K562 (cell line): Measurements from ENCODE around the gene CLDN5. TPM values are rescaled to one million over a fixed set of nuclear protein-coding genes. Genes with fewer than 3 reads are reported as not detected.

Experiments used
- ARID2 ChIP-seq: fragments of 450-650 bp; IDR thresholded peaks from 2 replicates; pipeline ENCODE4 v1.6.1; 2017; ENCODE audit warnings: antibody characterized with exemption, mild to moderate bottlenecking
- CBX8 ChIP-seq: fragments of 200-600 bp; sonication (generic); IDR thresholded peaks from 2 replicates; pipeline ENCODE4 v1.6.1; 2012; ENCODE audit warnings: borderline replicate concordance, mixed run types, low read depth, mild to moderate bottlenecking, moderate library complexity, mixed read lengths, low read length, control low read depth, inconsistent platforms; ENCODE audit not compliant: poor library complexity, severe bottlenecking; ENCODE audit errors: extremely low read depth
- CHCHD3 ChIP-seq: fragments of 250-450 bp; sonication (Bioruptor Pico); IDR thresholded peaks from 2 replicates; pipeline ENCODE4 v2.1.2; 2022; ENCODE audit warnings: mild to moderate bottlenecking
- GATA2 ChIP-seq: sonication (generic); formaldehyde crosslinking; IDR thresholded peaks from 2 replicates; pipeline ENCODE4 v1.4.0; 2020; ENCODE audit warnings: mild to moderate bottlenecking, missing genetic modification reagents
- HMG20B ChIP-seq: fragments of 250-450 bp; sonication (Bioruptor Pico); IDR thresholded peaks from 2 replicates; pipeline ENCODE4 v1.5.0; 2021; ENCODE audit warnings: mild to moderate bottlenecking
- KAT2B ChIP-seq: IDR thresholded peaks from one replicate; pipeline ENCODE4 v1.6.1; 2012; ENCODE audit warnings: low read depth, mild to moderate bottlenecking, control low read depth, inconsistent platforms, low read length, moderate library complexity
- KAT7 ChIP-seq: sonication (generic); formaldehyde crosslinking; IDR thresholded peaks from 2 replicates; pipeline ENCODE4 v1.8.0; 2022; ENCODE audit warnings: missing genetic modification reagents, mild to moderate bottlenecking, borderline replicate concordance
- LEF1 ChIP-seq: fragments of 450-650 bp; IDR thresholded peaks from 2 replicates; pipeline ENCODE4 v1.6.1; 2016; ENCODE audit warnings: mild to moderate bottlenecking
- MTA2 ChIP-seq: fragments of 450-650 bp; IDR thresholded peaks from 2 replicates; pipeline ENCODE4 v1.6.1; 2016; ENCODE audit warnings: low read depth
- MYC ChIP-seq, 2 experiments: fragments of 250-450 bp in 1 of 2; sonication (Bioruptor Pico) in 1 of 2; IDR thresholded peaks; 2 replicates each; pipeline versions ENCODE4 v1.5.1 to v1.6.1; 2012 to 2021; ENCODE audit warnings: low read depth in 2 of 2, borderline replicate concordance in 1 of 2, improper control_type of control experiment in 1 of 2, low read length in 1 of 2, mild to moderate bottlenecking in 1 of 2, moderate library complexity in 1 of 2
- PHB2 ChIP-seq: fragments of 450-650 bp; IDR thresholded peaks from 2 replicates; pipeline ENCODE4 v1.6.1; 2017; ENCODE audit warnings: low read depth
- POLR2A ChIP-seq: fragments of 450-650 bp; conservative IDR thresholded peaks from 2 replicates; pipeline ENCODE4 v1.6.1; 2016
- RUNX1 ChIP-seq: sonication (generic); IDR thresholded peaks from 2 replicates; pipeline ENCODE4 v1.6.1; 2016; ENCODE audit warnings: antibody characterized with exemption, low read depth
- SOX6 ChIP-seq: fragments of 450-650 bp; IDR thresholded peaks from 2 replicates; pipeline ENCODE4 v1.6.1; 2014; ENCODE audit warnings: mild to moderate bottlenecking
- TRIM25 ChIP-seq: fragments of 450-650 bp; IDR thresholded peaks from 2 replicates; pipeline ENCODE4 v1.7.0; 2016; ENCODE audit warnings: borderline replicate concordance
- ZC3H8 ChIP-seq: fragments of 450-650 bp; IDR thresholded peaks from 2 replicates; pipeline ENCODE4 v1.6.1; 2017
- ZNF212 ChIP-seq: fragments of 450-650 bp; formaldehyde crosslinking; IDR thresholded peaks from 2 replicates; pipeline ENCODE4 v1.4.0; 2020; ENCODE audit warnings: mild to moderate bottlenecking
- ZNF444 ChIP-seq: fragments of 250-450 bp; sonication (Bioruptor Pico); IDR thresholded peaks from 2 replicates; pipeline ENCODE4 v1.4.0; 2020; ENCODE audit warnings: mild to moderate bottlenecking, moderate library complexity
- polyA plus RNA-seq, 8 experiments: library from polyadenylated mRNA; depleted of rRNA in 4 of 8; stranded (reverse) in 5 of 8; unstranded in 3 of 8; fragments of >200 nt; fragmentation: Nextera tagmentation in 2 of 8; fragmentation: Illumina TruSeq in 1 of 8; extraction: Ambion mirVana in 2 of 8; extraction: Trizol in 1 of 8; gene quantifications; 2 replicates each; pipeline versions ENCODE4 v1.2.1 to v1.2.3, GENCODE V29; 2011 to 2014; ENCODE audit warnings: inconsistent platforms in 1 of 8, missing spikeins in 1 of 8
- total RNA-seq, 7 experiments: library from RNA; depleted of rRNA in 6 of 7; stranded (reverse); fragments of >200 nt in 6 of 7; fragmentation: Illumina TruSeq in 2 of 7; extraction: Trizol in 2 of 7; gene quantifications; 2 replicates each; pipeline versions ENCODE4 v1.2.1 to v1.2.3, GENCODE V29; 2011 to 2021; ENCODE audit warnings: low replicate concordance in 1 of 7
- TF ChIP-seq, protein P1 (sequence below): fragments of 450-650 bp; formaldehyde crosslinking; conservative IDR thresholded peaks from 2 replicates; pipeline ENCODE4 v1.4.0; 2022; ENCODE audit warnings: mild to moderate bottlenecking, missing genetic modification characterization
- TF ChIP-seq, protein P2 (sequence below): sonication (generic); formaldehyde crosslinking; IDR thresholded peaks from 2 replicates; pipeline ENCODE4 v1.8.1; 2023; ENCODE audit warnings: mild to moderate bottlenecking, missing genetic modification reagents
- TF ChIP-seq, protein P3 (sequence below): sonication (generic); formaldehyde crosslinking; IDR thresholded peaks from 2 replicates; pipeline ENCODE4 v1.8.1; 2023; ENCODE audit warnings: mild to moderate bottlenecking, missing genetic modification reagents, moderate library complexity

CLDN5 gene
- total and polyA plus RNA-seq, 9 of the 15 experiments (the other 6 are each of a cell fraction or from before 2014, with no cell fraction given), result 0.20 TPM; not detected in 8

DNA sequence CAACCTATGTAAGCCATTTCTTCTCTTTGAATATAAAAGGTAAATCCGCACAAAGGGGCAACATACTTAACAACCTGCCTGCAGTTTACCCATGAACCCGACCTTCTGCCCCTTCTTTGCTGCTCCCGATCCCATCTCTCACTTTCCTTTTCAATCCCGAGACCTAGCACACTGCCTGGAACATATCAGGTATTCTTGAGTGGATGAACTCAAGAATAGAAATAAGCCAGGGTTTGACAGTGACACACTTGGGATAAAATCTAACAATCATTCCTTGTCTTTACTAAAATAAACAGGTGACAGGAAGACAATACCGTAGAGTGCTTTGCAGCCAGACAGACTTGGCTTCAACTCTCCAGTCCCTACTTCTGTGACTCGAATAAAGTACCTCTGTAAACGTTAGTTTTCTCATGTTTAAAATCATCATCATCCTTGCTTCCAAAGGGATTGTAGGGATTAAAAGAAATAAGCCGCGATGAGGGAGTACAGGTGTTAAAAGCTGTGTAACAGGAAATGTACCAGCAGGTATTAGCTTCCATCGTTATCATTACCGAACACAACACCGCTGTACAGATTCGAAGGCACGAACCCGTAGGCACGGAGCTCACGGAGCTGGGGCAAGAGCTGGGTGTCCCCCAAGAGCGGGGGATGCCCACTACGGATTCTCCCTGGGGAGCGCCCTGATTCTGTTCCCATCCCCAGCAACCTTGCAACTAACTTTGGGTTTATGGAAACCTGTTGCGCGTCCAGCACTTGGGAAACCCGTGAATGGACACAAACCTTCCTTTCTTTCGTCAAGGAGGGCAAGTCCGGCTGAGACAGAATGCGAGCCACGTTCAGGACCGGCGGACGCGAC lies 45.9 kb downstream of the CLDN5 start (continued):
- TF ChIP-seq GATA2 (CRISPR knock-in tag) (no peak), MTA2 (no peak), SOX6 (no peak), PHB2 (no peak), LEF1 (no peak), KAT7 (CRISPR knock-in tag) (no peak), KAT2B (no peak), MYC (IDR thresholded peaks at IDR 0.05; ENCODE audit: low read depth, low read length) (no peak), MYC (CRISPR knock-in tag; IDR thresholded peaks at IDR 0.05; ENCODE audit: borderline replicate concordance, low read depth) (peak; percentile 69; the same call in 1 of the 2 replicates), CBX8 (no peak), ZNF444 (CRISPR knock-in tag) (no peak), TRIM25 (no peak), ZC3H8 (no peak), ARID2 (no peak), CHCHD3 (CRISPR knock-in tag) (no peak), HMG20B (CRISPR knock-in tag) (no peak), POLR2A (no peak), RUNX1 (no peak), ZNF212 (0 out of 2 replicates have a peak, but pooled peaks have one; percentile 3)
- TF ChIP-seq, protein P1, sequence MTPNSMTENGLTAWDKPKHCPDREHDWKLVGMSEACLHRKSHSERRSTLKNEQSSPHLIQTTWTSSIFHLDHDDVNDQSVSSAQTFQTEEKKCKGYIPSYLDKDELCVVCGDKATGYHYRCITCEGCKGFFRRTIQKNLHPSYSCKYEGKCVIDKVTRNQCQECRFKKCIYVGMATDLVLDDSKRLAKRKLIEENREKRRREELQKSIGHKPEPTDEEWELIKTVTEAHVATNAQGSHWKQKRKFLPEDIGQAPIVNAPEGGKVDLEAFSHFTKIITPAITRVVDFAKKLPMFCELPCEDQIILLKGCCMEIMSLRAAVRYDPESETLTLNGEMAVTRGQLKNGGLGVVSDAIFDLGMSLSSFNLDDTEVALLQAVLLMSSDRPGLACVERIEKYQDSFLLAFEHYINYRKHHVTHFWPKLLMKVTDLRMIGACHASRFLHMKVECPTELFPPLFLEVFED (CRISPR knock-in tag), result 0 out of 2 replicates have a peak, but pooled peaks have one; percentile 48
- TF ChIP-seq, protein P2, sequence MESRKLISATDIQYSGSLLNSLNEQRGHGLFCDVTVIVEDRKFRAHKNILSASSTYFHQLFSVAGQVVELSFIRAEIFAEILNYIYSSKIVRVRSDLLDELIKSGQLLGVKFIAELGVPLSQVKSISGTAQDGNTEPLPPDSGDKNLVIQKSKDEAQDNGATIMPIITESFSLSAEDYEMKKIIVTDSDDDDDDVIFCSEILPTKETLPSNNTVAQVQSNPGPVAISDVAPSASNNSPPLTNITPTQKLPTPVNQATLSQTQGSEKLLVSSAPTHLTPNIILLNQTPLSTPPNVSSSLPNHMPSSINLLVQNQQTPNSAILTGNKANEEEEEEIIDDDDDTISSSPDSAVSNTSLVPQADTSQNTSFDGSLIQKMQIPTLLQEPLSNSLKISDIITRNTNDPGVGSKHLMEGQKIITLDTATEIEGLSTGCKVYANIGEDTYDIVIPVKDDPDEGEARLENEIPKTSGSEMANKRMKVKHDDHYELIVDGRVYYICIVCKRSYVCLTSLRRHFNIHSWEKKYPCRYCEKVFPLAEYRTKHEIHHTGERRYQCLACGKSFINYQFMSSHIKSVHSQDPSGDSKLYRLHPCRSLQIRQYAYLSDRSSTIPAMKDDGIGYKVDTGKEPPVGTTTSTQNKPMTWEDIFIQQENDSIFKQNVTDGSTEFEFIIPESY (CRISPR knock-in tag), result no peak
- TF ChIP-seq, protein P3, sequence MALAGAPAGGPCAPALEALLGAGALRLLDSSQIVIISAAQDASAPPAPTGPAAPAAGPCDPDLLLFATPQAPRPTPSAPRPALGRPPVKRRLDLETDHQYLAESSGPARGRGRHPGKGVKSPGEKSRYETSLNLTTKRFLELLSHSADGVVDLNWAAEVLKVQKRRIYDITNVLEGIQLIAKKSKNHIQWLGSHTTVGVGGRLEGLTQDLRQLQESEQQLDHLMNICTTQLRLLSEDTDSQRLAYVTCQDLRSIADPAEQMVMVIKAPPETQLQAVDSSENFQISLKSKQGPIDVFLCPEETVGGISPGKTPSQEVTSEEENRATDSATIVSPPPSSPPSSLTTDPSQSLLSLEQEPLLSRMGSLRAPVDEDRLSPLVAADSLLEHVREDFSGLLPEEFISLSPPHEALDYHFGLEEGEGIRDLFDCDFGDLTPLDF (CRISPR knock-in tag), result peak; percentile 76; the same call in 1 of the 2 replicates
